Tibial artery (tissue), 4 donors: Measurements from ENCODE around the gene AP3B1.
"Not testable (repeated sequence)": the region's sequence is repeated elsewhere in the genome, so short reads cannot be mapped to it uniquely, and the experiment has no call there.

Experiments
- DNase-seq, 2 donors: peaks; one replicate each; pipeline ENCODE4 v3.0.0-alpha.2; 2019
- H3K27ac ChIP-seq, 2 donors: fragments of 200-600 bp; sonication (generic) in 1 of 2; 1 replicate in 1 of 2; 2 replicates in 1 of 2; pipeline ENCODE4 v1.5.1; 2018 to 2019; ENCODE audit warnings: mild to moderate bottlenecking in 1 of 2
- H3K27me3 ChIP-seq, 2 donors: fragments of 200-600 bp; sonication (generic) in 1 of 2; one replicate each; pipeline versions ENCODE4 v1.5.1 to v1.6.0; 2016 to 2019
- H3K36me3 ChIP-seq, 3 donors: fragments of 200-600 bp; sonication (generic) in 2 of 3; one replicate each; pipeline ENCODE4 v1.5.1; 2016 to 2019; ENCODE audit warnings: mild to moderate bottlenecking in 2 of 3
- H3K4me1 ChIP-seq, 4 donors: fragments of 200-600 bp; sonication (generic) in 2 of 4; 1 replicate in 3 of 4; 2 replicates in 1 of 4; pipeline ENCODE4 v1.5.1; 2016 to 2019
- H3K4me3 ChIP-seq, 2 donors: fragments of 200-600 bp; sonication (generic) in 1 of 2; 1 replicate in 1 of 2; 2 replicates in 1 of 2; pipeline ENCODE4 v1.5.1; 2018 to 2019; ENCODE audit warnings: mild to moderate bottlenecking in 2 of 2
- H3K9me3 ChIP-seq, 3 donors: fragments of 200-600 bp; sonication (generic) in 1 of 3; one replicate each; pipeline ENCODE4 v1.5.1; 2016 to 2019
- intact Hi-C: fragments of 100-400 bp; cut with DNase I; formaldehyde crosslinking; loops from one replicate; pipeline ENCODE4 v1.15.0; 2023; ENCODE audit warnings: low total_unique reads
- TF ChIP-seq, protein P1 (sequence below), 2 experiments: fragments of 200-600 bp in 1 of 2; fragments of 450-650 bp in 1 of 2; IDR thresholded peaks; one replicate each; pipeline ENCODE4 v1.5.1; 2017 to 2019; ENCODE audit warnings: antibody characterized with exemption in 2 of 2, mild to moderate bottlenecking in 1 of 2, moderate library complexity in 1 of 2

AP3B1 gene

DNA sequence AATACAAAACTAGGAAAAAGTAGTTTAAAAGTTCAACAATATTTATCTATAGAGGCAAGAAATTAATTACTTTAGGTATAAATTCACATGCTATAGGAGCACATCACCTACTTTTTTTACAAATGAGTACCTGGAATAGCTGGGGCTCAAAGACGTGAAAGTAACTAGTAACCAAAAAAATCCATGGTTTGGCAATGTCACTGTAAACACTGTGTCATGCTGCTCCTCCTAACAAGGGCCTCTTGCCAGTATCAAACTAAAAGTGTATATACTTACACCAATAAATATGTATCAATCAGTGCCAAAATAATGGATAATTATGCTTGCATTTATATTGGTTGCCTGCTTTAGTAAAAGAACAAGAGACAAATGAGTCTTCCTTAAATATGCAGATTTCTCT is 78.9 kb downstream of the AP3B1 start:
- no peaks in the 10 kb centered on the region for H3K9me3 ChIP-seq
- H3K27me3 ChIP-seq = no peaks in the 10 kb centered on the region
- no peaks in the 10 kb centered on the region for H3K4me1 ChIP-seq
- intact Hi-C loops = no loop called here
- peaks cover 4 to 15% (median 11%) of the 10 kb centered on the region in 3 donors for H3K36me3 ChIP-seq
- no peak overlapping the region for H3K27ac ChIP-seq
- TF ChIP-seq, protein P1, sequence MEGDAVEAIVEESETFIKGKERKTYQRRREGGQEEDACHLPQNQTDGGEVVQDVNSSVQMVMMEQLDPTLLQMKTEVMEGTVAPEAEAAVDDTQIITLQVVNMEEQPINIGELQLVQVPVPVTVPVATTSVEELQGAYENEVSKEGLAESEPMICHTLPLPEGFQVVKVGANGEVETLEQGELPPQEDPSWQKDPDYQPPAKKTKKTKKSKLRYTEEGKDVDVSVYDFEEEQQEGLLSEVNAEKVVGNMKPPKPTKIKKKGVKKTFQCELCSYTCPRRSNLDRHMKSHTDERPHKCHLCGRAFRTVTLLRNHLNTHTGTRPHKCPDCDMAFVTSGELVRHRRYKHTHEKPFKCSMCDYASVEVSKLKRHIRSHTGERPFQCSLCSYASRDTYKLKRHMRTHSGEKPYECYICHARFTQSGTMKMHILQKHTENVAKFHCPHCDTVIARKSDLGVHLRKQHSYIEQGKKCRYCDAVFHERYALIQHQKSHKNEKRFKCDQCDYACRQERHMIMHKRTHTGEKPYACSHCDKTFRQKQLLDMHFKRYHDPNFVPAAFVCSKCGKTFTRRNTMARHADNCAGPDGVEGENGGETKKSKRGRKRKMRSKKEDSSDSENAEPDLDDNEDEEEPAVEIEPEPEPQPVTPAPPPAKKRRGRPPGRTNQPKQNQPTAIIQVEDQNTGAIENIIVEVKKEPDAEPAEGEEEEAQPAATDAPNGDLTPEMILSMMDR (IDR thresholded peaks at IDR 0.05) = no peak
- no peak for DNase-seq
- H3K4me3 ChIP-seq = no peak overlapping the region

DNA sequence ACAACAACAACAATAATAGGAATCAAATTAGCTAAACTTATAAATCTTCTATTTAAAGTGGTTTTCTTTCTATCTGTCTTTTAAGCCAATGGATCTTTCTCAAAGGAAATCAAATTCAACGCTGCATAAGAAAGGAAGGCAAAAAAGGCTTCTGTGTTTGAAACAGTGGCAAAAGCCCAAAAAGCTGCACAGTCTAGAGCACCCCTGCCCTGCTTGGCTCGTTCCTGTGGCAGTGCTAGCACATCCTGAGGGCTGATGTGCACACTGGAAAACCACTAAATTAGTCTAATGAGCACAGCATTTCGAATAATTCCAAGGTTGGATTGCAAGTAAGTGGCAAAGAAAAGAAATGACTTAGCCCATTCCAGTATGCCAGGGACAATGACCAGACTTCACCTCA is 80.7 kb downstream of the AP3B1 start:
- no peaks in the 10 kb centered on the region for H3K4me1 ChIP-seq
- TF ChIP-seq, protein P1 (IDR thresholded peaks at IDR 0.05) = no peak
- H3K27me3 ChIP-seq = no peaks in the 10 kb centered on the region
- no peaks in the 10 kb centered on the region for H3K9me3 ChIP-seq
- no peak for DNase-seq
- H3K36me3 ChIP-seq = peaks cover 3 to 15% (median 4%) of the 10 kb centered on the region in 3 donors
- intact Hi-C loops = no loop called here
- no peak overlapping the region for H3K4me3 ChIP-seq
- no peak overlapping the region for H3K27ac ChIP-seq

DNA sequence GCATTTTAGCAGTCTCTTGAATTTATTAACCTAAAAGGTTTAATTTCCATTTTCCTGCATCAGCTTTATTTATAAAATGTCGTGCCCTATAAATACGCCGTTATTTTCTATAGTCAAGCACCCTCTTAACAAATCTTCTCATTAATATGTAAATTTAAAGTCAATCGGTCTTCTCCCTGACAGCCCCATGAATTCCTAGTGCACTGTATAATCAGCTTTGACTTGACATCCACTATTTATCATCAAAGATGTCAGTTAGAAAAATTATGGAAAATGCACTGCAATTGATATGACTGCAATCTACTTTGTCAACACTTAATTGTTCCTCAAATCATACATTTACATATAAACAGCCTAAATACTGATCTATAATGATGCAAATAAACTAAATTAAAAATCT is 83.4 kb downstream of the AP3B1 start:
- DNase-seq = no peak
- Histone ChIP-seq H3K4me1 (no peaks in the 10 kb centered on the region), H3K27ac (no peak overlapping the region), H3K27me3 (no peaks in the 10 kb centered on the region), H3K9me3 (no peaks in the 10 kb centered on the region), H3K36me3 (peaks cover 4 to 13% (median 11%) of the 10 kb centered on the region in 3 donors), H3K4me3 (no peak overlapping the region)
- intact Hi-C loops = no loop called here
- TF ChIP-seq, protein P1 (IDR thresholded peaks at IDR 0.05) = no peak

DNA sequence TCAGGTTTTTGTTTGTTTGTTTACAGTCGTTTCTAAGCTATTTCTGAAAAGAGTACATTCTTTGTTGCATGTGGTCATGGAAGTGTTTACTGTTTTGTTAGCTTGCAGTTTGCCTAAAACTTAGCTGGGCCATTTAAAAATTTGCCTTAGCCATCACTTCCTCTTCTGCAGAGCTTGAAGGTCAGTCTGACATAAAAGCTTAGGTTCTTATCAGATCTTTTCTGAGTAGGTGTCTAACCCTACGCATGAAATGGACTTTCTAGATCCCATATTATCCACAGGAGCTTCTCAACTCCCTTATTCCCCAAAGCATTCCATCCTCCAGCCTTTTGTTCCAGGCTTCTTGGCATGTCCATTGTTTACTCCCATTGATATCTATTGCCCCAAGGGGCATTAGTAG is 90.3 kb downstream of the AP3B1 start:
- Histone ChIP-seq H3K27me3 (no peaks in the 10 kb centered on the region), H3K4me1 (no peaks in the 10 kb centered on the region), H3K27ac (no peak overlapping the region), H3K4me3 (no peak overlapping the region), H3K9me3 (no peaks in the 10 kb centered on the region), H3K36me3 (peaks cover 2 to 32% (median 7%) of the 10 kb centered on the region in 3 donors)
- DNase-seq = no peak
- intact Hi-C loops = no loop called here
- TF ChIP-seq, protein P1 (IDR thresholded peaks at IDR 0.05) = no peak

DNA sequence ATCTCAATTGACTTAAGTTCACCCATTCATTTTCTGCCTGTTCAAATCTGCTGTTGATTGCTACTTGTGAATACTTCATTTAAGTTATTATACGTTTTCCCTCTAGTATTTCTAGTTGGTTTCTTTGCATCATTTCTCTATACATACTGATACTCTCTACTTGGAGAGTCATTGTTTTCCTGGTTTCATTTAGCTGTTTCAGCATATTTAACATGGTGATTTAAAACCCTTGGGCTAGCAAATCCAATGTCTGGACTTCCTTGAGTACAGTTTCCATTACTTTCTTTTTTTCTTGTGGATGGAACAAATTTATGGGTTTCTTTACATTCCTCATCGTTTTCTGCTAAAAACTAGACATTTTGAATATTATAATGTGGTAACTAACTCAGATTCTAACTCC is 90.7 kb downstream of the AP3B1 start:
- DNase-seq = no peak
- Histone ChIP-seq H3K27me3 (no peaks in the 10 kb centered on the region), H3K9me3 (no peaks in the 10 kb centered on the region), H3K4me1 (no peaks in the 10 kb centered on the region), H3K4me3 (no peak overlapping the region), H3K36me3 (peaks cover 2 to 32% (median 7%) of the 10 kb centered on the region in 3 donors), H3K27ac (no peak overlapping the region)
- intact Hi-C loops = no loop called here
- TF ChIP-seq, protein P1 (IDR thresholded peaks at IDR 0.05) = no peak

DNA sequence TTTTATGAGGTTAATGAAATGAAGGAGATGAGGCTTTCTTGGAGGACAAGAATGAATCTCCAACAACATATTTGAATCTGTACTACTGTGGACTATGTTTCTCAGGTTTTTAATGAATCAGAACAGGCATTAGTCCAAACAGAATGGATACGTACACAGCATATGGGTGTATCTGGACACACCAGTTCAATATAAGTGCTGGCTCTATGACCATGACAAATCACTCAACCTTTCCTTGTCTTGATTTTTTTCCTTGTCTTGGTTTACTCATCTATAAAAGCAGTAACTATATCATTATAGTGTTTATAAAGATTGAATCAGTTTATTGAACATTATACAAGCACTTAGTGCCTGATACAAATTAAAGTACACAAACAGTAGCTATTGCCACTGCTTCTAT is 104.1 kb downstream of the AP3B1 start:
- intact Hi-C loops = no loop called here
- peaks cover 6 to 8% (median 7%) of the 10 kb centered on the region in 3 donors for H3K36me3 ChIP-seq

DNA sequence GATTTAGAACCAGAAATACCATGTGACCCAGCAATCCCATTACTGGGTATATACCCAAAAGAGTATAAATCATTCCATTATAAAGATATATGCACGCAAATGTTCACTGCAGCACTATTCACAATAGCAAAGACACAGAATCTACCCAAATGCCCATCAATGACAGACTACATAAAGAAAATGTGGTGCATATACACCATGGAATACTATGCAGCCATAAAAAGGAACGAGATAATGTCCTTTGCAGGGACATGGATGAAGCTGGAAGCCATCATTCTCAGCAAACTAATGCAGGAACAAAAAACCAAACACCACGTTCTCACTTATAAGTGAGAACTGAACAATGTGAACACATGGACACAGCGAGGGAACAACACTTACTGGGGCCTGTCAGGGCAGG is 105.8 kb downstream of the AP3B1 start:
- H3K27ac ChIP-seq, H3K27me3 ChIP-seq, DNase-seq, H3K4me1 ChIP-seq, H3K9me3 ChIP-seq, H3K4me3 ChIP-seq, H3K36me3 ChIP-seq, intact Hi-C loops: not testable (repeated sequence)

More for the DNA sequence above, 104.1 kb downstream of the AP3B1 start:
- no peaks in the 10 kb centered on the region for H3K4me1 ChIP-seq
- no peaks in the 10 kb centered on the region for H3K27me3 ChIP-seq
- H3K4me3 ChIP-seq = no peak overlapping the region
- no peak for DNase-seq
- H3K27ac ChIP-seq = no peak overlapping the region
- peaks cover 0 to 8% (median 4%) of the 10 kb centered on the region in 3 donors for H3K9me3 ChIP-seq
- TF ChIP-seq, protein P1 (IDR thresholded peaks at IDR 0.05) = no peak
